G401.6 (cell line): ENCODE data around the gene PTPRT.

ENCODE experiments used
- FAIRE-seq: peaks from 2 replicates; lab custom pipeline; 2012; peaks lifted over from hg19 to GRCh38; lab: Jason Lieb, UNC

The PTPRT gene

DNA sequence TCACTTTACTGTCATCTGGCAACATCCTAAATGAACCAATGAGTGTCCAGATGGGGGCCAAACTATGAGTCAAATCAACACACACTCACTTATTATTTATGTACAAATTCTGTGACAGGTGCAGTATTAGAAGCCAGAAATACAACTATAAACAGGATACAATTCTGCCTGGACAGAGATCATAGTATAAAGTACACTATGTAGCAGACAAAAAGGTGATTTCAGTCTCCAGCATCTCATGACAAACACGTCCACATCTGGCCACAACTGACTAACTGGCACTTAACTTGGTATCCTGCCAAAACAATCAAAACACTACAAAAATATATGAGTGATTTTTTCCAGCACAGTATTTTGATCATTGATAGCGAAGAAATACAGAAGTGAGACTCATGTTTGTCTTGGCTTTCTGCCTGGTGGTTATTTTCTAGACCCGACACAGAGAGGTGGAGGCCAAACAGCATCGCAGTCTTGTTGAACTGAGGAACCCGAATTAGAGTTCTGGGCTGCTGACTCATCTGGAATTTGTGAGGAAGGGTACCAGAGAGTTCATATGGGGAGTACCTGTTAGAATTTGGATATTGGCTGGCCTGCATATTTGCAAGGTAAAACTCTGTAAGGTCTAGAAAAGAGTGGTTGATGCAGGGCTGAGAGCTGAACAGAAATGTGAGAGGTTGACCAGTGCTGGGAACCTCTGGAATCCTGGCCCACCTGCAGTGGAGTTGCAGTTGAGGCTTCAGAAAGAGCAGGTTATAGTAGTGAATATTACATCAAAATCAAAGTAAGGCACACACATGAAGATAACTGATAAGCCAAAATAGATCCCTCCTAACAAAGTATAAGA is 475.2 kb downstream of the PTPRT start:
- no peak for FAIRE-seq

DNA sequence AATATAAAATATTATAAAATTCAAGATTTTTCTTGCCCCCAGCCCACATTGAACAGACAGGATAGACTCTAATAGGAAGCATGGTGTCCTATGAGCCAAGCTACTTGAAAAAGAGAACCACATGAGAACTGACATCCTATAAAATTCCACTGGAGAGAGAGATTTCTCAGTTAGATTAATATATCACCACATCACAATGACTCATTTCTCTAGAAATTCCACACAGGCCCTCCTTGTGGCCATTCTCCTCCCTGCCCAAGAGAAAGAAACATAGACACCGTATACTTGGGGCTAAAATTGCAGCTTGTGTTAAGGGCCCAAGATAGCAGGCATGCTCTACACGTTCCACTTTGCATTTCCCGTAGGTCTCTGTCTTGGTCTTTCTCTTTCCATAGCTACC is 481.4 kb downstream of the PTPRT start:
- FAIRE-seq = no peak

DNA sequence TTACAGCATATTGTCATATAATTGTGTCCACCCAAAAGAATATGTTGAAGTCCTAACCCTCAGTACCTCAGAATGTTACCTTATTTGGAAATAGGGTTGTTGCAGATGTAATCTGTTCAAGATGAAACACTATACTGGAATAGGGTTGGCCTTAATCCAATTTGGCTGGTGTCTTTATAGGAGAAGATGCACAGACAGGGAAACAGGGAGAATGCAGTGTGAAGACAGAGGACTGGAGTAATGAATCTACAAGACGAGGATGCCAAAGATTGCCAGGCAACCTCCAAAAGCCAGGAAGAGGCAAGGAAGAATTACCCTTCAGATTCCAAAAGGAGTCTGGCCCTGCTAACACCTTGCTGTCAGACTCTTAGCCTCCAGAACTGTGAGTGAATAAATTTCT is 482.9 kb downstream of the PTPRT start:
- FAIRE-seq = no peak

DNA sequence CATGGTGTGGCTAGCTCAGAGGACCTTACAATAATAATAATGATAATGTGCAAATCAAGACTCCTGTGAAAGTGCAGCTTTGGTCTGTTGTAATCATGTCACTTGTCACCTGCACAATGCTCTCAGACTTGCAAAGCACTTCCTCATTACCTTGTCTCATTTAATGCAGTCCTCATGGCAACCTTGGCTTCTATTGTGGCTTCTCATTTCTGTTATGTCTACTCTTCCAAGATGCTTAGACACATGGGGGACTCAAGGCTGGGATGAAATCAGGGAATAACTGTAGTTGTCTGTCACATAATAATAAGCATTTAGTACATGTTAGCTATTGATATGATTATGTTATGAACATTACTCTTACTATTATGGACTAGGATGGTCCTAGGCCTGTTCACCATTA is 484.2 kb downstream of the PTPRT start:
- FAIRE-seq = no peak

DNA sequence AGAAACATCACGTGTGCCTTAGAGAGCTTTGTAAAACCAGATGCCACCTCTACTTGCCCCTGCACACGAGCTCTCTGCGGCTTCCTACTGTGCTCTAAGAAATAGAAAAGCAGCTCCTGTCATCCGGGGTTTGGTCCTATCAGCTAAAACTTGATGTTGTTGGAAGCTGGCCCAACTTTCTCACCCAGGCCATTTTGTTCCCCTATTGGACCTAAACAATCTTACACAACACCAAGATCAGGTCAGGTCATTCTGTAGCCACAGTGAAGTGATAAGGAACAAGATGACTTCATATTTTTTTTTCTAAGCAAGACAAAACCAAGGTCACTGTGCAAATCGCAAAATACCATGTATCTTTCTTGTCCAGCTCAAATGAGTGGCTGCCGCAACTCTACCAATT is 486.0 kb downstream of the PTPRT start:
- no peak for FAIRE-seq

DNA sequence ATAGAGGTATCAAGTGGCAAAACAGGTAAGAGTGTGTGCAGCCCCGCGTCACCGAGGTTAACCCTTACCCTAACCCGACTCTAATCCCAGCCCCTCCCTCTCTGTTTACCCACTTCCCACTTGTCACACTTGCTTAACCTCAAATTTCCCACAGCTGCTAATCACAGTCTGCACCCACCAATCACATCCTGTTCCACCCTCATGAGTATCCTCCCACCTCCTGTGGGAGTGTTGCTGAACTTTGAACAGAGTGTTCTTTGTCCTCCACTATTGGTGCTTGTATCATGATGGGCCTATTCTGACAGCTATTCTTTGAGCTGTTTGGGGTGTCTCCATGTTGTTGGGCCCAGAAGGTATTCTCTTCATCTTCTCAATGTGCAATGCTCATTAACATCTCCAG is 487.8 kb downstream of the PTPRT start:
- no peak for FAIRE-seq

DNA sequence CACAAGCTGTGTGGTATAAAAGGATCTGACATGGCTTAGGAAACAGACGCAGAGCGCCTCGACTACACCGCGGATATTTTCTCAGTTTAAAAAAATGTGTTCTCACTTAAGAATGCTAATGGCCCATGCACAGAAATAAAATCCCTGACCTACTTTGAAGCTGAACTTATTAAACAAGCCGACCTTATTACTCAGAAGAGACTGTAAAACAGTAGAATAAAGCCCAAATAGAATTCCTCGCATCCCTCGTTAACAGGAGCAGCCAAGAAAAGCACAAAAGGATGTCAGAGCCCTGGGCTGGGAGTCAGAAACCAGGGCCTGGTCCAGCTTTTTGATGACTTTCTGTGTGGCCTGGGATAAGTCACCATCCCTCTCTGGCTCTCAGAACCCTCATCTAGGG is 489.3 kb downstream of the PTPRT start:
- FAIRE-seq = no peak

DNA sequence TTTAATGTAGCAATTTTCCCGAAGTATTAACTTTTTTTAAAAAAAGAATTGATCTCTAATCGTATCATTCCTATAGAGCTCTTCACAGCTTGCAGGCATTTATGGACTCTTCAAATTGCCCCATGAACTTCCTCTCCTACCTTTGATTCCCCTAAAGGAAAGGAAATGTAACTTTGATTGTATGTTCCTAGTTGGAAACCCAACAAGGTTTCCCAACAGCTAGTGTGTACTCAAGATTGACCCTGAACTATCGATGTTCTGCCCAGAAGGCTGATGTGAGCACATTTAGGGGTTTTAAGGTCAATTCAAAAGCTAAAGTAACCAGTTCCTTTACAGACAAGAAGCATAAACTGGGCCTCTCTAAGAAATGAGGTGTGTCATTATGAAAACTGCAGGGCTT is 491.7 kb downstream of the PTPRT start:
- no peak for FAIRE-seq

DNA sequence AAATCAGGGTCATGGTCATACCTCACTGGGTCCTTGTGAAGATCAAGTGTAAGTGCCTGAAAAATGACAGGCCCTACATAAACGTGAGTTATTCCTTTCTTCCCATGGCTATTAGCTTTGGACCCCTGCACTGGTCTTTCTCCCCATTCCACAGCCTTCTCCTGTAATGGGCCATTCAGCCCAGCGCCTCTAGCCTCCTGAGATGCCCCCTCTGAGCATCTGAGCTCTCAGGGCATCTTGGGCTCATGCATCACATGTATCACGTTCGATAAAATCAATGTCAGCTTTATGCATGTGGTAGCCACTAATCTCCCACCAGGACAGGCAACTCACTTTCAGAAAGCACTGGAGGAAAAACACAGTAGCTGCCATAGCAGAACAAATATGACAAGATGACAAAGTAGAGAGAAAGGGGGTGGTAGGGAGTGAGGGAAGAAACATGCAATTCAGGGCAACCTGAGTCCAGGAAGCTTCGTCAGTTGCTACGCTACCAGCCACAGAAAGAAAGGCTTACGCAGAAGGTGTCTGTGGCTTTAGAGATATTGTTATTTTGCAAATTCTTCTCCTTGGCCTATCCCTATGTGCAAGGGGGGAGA is 498.8 kb downstream of the PTPRT start:
- FAIRE-seq = no peak

DNA sequence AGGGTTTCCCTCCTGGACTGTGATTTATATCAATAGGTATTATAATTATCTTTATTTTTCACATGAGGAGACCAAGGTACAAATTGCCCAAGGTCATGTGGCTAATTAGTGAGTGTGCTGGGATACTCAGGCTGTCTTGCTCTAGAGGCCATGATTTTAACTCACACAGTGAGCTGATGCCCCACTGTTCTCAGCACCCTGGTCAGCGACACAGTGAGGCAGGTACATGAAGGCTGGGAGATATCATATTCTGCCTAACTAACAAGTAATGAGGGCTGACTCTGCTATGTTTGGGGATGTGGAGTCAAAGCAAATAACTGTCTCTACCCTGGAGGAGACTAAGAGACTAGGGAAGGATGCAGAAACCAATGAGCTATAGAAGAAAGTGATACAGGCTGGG is 501.1 kb downstream of the PTPRT start:
- no peak for FAIRE-seq

DNA sequence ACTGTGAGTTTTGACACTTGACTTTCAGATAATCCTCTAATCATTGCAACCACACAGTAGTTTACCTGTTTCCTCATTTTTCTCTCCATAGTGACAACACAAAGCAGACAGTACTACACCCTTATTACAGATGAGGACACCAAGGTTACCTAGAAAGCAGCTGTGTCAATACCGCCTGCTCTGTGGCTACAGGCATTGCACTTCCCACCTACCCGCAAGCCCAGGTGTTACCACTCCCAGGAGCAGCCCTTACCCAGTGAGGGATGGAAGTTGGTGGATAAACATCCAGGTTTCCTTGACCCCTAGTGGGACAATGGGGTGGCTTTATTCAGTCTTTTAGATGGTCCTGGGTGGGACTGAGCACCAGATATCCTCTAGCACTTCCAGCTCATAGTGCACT is 503.6 kb downstream of the PTPRT start:
- FAIRE-seq = no peak

DNA sequence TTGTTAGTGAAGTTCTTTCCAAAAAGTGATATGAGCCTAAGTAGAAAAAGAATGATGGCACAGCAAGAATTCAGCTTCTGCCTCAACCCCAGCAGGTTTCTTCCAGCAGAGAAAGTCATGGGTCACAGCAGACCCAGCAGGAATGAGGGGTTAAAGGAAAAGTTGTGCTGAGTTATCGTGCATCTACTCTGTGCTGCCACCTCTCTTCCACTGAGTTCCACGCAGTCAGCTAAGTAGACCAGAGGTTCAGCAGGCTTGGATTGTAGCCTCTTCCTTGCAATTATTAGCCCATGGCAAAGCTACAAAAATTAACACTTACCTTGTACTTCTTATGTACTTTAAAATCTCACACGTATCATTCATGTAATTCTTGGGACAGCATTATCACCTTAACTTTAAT is 510.8 kb downstream of the PTPRT start:
- no peak for FAIRE-seq

DNA sequence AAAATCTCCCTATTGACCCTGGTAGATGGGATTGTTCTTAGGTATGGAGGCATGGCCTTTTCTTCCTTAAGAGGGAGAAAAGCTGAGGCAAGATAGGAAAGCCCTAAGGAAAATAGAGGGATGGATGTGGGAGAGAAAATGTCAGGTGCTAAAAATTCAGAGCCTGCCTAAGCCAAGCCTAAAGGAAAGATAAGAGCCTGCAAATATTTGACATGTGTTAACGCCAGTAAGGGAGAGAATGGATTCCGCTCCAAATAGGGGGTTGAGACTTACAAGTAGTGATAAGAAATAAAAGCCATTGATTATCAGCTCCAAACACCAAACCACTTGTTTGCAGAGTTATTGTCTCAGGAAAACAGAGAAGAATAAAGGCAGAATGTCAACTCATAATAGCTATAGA is 533.6 kb downstream of the PTPRT start:
- FAIRE-seq = no peak

DNA sequence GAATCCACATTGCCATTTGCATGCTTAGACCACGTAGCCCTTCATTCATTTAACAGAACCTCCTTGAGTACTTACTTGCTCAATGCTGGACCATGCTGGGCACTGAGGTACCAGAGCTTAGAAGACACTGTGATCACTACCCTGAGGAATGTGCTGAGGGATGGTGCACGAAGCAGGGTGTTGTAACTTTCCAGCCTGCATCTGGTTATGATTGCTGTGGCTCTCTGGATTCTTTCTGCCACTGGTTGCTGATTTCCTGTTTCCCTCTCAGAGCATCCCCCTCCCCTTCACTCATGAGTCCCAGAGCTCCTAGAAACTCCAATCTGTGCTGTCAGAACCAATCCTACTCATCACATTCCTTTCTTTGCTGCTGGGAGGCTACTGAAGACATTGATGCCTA is 537.4 kb downstream of the PTPRT start:
- FAIRE-seq = no peak

DNA sequence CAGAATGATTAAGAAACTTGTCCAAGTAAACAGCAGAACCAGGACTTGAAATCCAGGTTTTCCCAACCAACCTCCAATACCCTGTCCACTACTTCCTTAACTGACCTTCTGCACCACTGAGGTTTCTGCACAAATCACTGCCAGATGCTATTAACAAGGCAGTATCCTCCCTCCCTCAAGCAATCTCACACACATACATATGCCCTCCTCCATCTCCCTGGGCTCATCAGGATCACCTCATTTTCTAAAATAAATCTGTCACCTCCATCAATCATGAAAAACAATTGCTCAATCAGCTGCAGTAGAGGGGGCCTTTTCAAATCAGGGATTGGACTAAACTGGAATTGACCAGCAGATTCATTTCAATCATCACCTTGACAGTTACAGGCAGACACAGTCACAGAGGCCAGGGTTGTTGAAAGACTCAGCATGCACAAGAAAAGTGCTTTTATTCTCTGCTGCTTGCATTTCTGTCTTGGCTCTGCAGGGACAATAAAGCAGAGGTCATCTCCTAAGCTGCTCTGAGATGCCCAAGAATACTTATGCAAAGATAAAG is 539.4 kb downstream of the PTPRT start:
- FAIRE-seq = no peak

DNA sequence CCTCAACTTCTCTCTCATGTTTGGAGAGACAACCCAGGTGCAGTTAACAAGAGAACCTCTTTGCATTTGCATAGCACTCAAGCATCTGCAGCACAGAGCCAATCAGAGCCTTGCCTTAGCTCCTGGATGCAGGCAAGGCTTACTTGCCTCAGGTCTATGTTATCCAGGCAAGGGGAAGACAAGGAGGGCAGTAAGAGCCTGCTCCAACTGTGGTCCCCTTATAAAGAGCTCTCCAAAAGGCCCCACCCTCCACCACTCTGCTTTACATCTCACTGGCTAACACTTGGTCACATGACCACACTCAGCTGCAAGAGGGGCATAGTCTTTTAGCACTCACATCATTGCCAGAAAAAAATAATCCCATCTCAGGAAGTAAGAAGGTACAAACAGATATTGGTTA is 540.0 kb downstream of the PTPRT start:
- FAIRE-seq = no peak

DNA sequence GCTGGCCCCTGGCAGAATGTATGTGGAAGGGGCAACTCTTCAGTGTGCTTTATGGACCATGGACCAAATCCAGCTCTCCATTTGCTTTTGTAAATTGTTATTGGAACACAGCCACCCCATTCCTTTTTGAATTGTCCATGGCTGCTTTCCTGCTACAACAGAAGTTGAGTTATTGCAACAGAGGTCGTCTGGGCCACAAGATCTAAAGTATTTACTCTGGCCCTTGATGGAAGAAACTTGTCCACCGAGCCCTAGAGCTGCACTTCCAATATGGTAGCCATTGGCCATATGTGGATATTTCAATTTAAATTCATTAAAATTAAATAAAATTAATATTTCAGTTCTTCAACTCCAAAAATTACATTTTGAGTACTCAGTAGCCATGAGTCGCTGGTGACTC is 543.5 kb downstream of the PTPRT start:
- FAIRE-seq = no peak

DNA sequence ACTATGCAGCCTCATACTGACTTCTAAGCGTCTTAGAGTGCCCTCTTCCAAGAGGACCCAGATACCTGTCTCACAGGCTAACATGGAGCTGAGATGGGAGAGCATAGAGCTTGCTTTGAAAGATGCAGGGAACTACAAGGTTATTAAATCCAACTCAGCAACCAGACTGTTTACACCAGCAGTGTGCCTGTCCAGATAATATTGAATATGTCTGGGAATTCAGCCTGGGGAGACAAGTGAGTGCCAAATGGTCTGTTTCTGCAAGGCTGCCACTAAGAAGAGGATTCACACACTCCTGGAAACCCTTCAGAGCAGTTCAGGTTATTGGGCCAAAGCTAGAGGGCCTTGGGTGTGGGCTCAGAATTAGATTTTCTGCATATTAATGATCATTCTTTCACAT is 547.8 kb downstream of the PTPRT start:
- FAIRE-seq = no peak

DNA sequence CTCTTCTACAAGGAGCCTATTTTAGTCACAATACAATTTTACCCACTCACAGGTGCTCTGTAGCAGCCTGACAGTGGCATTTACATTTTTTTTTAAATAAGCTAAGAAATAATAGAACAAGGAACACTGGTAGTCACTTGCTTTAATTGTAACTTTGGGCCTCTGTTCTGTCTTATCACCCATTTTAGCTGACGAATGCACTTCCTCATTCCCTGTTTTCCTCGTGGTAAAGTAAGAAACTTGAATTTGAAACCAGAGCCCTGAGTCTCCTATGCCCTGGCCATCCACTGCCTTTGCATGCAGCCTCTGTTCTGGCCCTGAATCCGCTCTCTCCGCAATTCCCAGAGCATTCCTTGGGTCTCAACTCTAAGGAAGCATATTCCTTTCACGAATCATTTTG is 550.6 kb downstream of the PTPRT start:
- no peak for FAIRE-seq

DNA sequence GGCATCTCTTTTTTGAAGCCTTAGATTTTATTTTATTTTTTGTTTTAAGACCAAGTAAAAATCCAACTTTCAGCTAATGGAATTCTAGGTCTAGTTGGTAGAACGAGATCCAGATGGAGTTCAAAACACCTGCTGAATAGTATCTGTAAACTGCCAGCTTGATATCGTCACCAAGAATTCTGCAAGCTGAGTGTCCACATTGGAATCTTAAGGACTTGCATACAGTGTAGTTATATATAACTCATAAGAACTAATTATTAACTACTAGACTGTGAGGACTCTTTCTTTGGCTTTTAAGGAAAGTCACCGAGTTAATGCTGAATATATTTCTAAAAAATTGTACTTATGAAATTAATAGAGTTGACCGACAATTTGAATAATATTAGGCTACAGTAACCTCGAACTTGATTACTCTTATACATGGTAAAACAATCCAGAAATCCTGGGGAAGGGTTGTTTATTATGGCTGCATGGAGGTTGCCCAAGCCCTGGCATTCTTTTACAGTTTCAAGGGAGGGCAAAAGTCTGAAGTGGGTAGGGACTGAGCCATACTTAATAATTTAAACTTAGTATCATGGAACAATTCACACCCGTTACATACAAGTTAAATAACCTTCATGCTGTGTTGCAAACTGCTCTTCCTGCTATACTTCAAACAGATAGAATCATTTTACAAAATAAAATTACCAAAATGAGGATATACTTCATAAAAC is 553.9 kb downstream of the PTPRT start:
- no peak for FAIRE-seq

DNA sequence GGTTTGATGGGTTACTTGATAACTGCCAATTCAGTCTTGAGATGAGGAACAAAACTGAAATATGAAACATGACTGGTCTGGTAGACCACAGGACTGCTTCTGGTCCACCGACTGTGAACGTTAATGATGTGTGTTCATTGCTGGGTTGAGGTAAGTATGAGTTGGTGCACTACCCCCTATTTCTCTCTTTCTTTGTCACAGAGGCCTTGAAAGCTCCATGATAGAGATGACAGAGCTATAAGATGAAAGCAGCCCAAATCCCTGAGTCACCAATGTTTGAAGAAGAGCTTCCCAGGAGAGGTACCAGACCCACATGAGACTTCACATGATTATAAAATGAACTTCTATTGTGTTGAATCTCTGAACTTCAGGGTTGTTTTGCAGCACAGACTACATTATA is 555.5 kb downstream of the PTPRT start:
- no peak for FAIRE-seq

DNA sequence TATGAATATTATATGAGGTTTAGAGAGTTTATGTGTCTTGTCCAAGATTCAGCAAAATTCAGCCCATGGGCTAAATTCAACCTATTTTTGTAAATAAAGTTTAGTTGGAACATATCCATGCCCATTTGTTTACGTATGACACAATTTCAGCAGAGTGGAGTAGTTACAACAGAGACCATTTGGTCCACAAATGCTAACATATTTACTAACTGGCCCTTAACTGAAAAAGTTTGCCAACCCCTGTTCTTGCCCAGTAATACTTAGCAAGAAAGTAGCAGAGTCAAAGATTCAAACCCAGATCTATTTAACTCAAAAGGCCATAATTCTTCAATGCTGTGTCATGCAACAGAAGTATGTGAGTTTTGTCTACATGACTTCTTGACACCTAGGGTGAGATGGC is 561.0 kb downstream of the PTPRT start:
- FAIRE-seq = no peak

DNA sequence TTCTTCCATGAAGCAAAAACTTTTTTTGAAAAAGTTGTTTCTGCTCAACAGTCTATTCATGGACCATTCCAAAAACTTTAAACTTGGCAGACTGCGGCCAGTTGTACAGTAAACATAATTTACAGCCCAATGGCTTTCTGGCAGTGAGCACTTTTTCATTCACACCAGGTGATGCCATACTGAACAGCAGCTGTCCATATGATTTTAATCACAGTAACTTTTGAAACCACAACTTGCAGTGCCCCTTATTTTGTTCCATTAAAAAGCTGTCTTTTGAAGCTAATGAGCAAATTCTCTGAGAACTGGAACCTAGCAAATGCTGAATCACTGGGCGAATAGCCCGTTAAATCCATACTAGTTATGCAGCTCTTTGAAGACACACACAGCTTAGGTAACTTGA is 576.6 kb downstream of the PTPRT start:
- FAIRE-seq = no peak
